OCI-LY3 (cell line): Measurements from ENCODE around the gene EPHA6.

Experiments
- H2AFZ ChIP-seq: fragments of 200-600, 300-600 bp; shearing (Covaris generic); 2 replicates; pipeline ENCODE4 v1.6.0; 2014; ENCODE audit warnings: antibody characterized with exemption, low read depth, low read length
- H3K27ac ChIP-seq: fragments of 200-600, 300-600 bp; sonication (generic); 2 replicates; pipeline ENCODE4 v1.5.1; 2014; ENCODE audit warnings: mild to moderate bottlenecking, low read length, moderate library complexity, mixed read lengths
- H3K27me3 ChIP-seq: fragments of 200-600, 300-600 bp; sonication (generic); 2 replicates; pipeline ENCODE4 v1.6.1; 2014; ENCODE audit warnings: low read depth, low read length, mixed read lengths
- H3K36me3 ChIP-seq: fragments of 200-600, 300-600 bp; sonication (generic); replicated peaks from 2 replicates; pipeline ENCODE3; 2014; ENCODE audit warnings: low read depth, low read length, mixed read lengths
- H3K4me1 ChIP-seq: fragments of 300-600, 200-600 bp; sonication (generic); 2 replicates; pipeline ENCODE4 v1.6.1; 2014; ENCODE audit warnings: low read length, mixed read lengths
- H3K4me2 ChIP-seq: fragments of 200-600, 300-600 bp; sonication (generic); 2 replicates; pipeline ENCODE4 v1.6.1; 2014; ENCODE audit warnings: low read length, mixed read lengths
- H3K4me3 ChIP-seq: fragments of 300-600, 200-600 bp; sonication (generic); 2 replicates; pipeline ENCODE4 v1.5.1; 2014; ENCODE audit warnings: antibody characterized with exemption, mild to moderate bottlenecking, low read length, moderate library complexity
- H3K79me2 ChIP-seq: fragments of 300-600, 200-600 bp; shearing (Covaris generic); 2 replicates; pipeline ENCODE4 v1.6.1; 2014; ENCODE audit warnings: mild to moderate bottlenecking, low read length, mixed read lengths
- H3K9ac ChIP-seq: fragments of 300-600, 200-600 bp; shearing (Covaris generic); 2 replicates; pipeline ENCODE4 v1.6.0; 2014; ENCODE audit warnings: mild to moderate bottlenecking, low read length, moderate library complexity
- H3K9me3 ChIP-seq: fragments of 200-600, 300-600 bp; shearing (Covaris generic); 2 replicates; pipeline ENCODE4 v1.6.1; 2014; ENCODE audit warnings: low read length, mixed read lengths; ENCODE audit not compliant: insufficient read depth
- H4K20me1 ChIP-seq: fragments of 200-600, 300-600 bp; sonication (generic); 2 replicates; pipeline ENCODE4 v1.6.1; 2016; ENCODE audit warnings: low read length, mixed read lengths; ENCODE audit not compliant: insufficient read depth
- EZH2phosphoT487 ChIP-seq: fragments of 200-600 bp; shearing (Covaris generic); IDR thresholded peaks from 2 replicates; pipeline ENCODE4 v1.6.1; 2018; ENCODE audit warnings: antibody characterized with exemption, mixed run types, low read depth
- TF ChIP-seq, protein P1 (sequence below): fragments of 200-600, 300-600 bp; sonication (generic); IDR thresholded peaks from 2 replicates; pipeline ENCODE4 v1.5.1; 2014; ENCODE audit warnings: antibody characterized with exemption, low read length, low read depth

Gene EPHA6

DNA sequence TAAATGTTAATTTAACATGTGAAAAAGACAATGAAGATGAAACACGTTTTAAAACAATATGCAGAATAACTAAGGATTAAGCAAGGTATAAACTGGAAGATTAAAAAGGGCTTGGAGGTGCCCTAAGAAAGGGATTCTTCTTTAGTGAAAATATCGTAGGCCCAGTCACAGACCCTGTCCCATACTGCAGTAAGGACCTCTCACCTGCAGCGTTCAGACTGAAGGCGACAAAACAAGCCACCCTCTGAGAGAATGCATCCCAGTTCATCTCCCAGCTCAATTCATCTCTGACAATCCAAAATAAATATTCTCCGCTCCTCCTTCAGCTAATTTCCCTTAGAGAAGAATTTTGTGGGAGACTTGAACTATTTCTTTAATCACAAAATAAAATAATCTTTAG is 847.9 kb downstream of the EPHA6 start:
- TF ChIP-seq, protein P1, sequence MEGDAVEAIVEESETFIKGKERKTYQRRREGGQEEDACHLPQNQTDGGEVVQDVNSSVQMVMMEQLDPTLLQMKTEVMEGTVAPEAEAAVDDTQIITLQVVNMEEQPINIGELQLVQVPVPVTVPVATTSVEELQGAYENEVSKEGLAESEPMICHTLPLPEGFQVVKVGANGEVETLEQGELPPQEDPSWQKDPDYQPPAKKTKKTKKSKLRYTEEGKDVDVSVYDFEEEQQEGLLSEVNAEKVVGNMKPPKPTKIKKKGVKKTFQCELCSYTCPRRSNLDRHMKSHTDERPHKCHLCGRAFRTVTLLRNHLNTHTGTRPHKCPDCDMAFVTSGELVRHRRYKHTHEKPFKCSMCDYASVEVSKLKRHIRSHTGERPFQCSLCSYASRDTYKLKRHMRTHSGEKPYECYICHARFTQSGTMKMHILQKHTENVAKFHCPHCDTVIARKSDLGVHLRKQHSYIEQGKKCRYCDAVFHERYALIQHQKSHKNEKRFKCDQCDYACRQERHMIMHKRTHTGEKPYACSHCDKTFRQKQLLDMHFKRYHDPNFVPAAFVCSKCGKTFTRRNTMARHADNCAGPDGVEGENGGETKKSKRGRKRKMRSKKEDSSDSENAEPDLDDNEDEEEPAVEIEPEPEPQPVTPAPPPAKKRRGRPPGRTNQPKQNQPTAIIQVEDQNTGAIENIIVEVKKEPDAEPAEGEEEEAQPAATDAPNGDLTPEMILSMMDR, result no peak
- TF ChIP-seq EZH2phosphoT487, result no peak
- no peak overlapping the region for H2AFZ ChIP-seq
- H3K27me3 ChIP-seq, result no peaks in the 10 kb centered on the region
- H3K4me3 ChIP-seq, result no peak overlapping the region
- no peaks in the 10 kb centered on the region for H4K20me1 ChIP-seq
- no peaks in the 10 kb centered on the region for H3K9me3 ChIP-seq
- no peaks in the 10 kb centered on the region for H3K4me1 ChIP-seq
- no peak overlapping the region for H3K9ac ChIP-seq
- H3K4me2 ChIP-seq, result no peak overlapping the region
- H3K36me3 ChIP-seq, result no peaks in the 10 kb centered on the region
- H3K27ac ChIP-seq, result no peak overlapping the region
- no peaks in the 10 kb centered on the region for H3K79me2 ChIP-seq

DNA sequence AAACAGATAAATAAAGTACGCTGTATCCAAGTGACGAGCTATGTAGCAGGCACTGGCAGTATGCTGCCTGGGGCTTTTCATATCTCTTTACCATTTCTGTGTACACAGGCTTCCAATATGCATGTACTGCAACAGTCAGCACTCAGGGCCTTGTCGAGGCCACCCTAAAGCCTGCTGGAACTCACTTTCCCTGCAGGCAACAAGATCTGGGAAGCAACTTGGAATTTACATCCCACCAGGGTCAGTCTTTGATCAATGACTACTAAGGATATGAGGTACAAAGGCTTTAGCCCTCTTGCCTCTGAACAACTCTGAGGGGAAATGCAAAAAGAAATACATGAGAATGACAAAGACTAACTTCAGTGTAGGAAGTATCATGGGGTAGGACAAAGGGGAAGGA is 848.4 kb downstream of the EPHA6 start:
- no peak overlapping the region for H3K9ac ChIP-seq
- H3K4me2 ChIP-seq, result no peak overlapping the region
- no peak overlapping the region for H3K27ac ChIP-seq
- H3K4me1 ChIP-seq, result no peaks in the 10 kb centered on the region
- H3K27me3 ChIP-seq, result no peaks in the 10 kb centered on the region
- no peak overlapping the region for H3K4me3 ChIP-seq
- no peak overlapping the region for H2AFZ ChIP-seq
- no peaks in the 10 kb centered on the region for H4K20me1 ChIP-seq
- H3K79me2 ChIP-seq, result no peaks in the 10 kb centered on the region
- H3K9me3 ChIP-seq, result no peaks in the 10 kb centered on the region
- no peaks in the 10 kb centered on the region for H3K36me3 ChIP-seq
- TF ChIP-seq, protein P1, result no peak
- no peak for TF ChIP-seq EZH2phosphoT487

DNA sequence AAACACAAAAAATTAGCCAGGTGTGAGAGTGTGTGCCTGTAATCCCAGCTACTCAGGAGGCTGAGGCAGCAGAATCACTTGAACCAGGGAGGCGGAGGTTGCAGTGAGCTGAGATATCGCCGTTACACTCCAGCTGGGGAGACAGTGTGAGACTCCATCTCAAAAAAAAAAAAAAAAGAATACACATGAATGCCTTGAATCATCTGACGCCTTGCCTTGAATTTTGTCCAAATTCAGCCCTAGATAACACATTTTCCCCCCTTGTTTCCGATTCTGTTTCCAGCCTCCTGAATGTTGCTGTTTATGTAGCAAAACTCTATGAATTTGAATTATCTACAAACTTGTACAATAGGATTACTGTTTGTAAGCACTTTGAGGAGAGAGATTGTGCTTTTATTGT is 851.5 kb downstream of the EPHA6 start:
- Histone ChIP-seq H3K27me3 (no peaks in the 10 kb centered on the region), H3K79me2 (no peaks in the 10 kb centered on the region), H3K4me2 (no peak overlapping the region), H3K9ac (no peak overlapping the region), H3K36me3 (no peaks in the 10 kb centered on the region), H2AFZ (no peak overlapping the region), H4K20me1 (no peaks in the 10 kb centered on the region), H3K4me3 (no peak overlapping the region), H3K4me1 (no peaks in the 10 kb centered on the region), H3K9me3 (no peaks in the 10 kb centered on the region), H3K27ac (no peak overlapping the region)
- TF ChIP-seq EZH2phosphoT487, result no peak
- TF ChIP-seq, protein P1, result no peak

DNA sequence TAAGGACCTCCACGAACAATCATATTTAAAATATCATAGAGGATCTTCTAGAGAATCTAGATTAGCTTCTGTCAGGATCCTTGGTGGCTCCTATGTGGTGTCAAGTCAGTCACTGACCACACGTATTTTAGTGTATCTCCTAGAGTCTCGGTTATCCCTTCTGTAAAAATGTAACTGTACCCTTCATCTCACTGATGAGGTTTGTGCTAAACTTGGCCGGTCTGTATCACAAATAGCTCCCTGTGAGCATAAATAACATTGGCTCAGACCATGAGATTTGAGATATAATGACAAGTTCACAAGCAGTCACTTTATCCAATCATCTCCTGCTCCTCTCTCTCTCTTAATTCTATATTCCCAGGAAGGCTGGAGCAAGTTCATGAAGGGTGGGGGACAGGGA is 856.6 kb downstream of the EPHA6 start:
- H2AFZ ChIP-seq, result no peak overlapping the region
- H3K4me3 ChIP-seq, result no peak overlapping the region
- TF ChIP-seq, protein P1, result no peak
- TF ChIP-seq EZH2phosphoT487, result no peak
- H3K9me3 ChIP-seq, result no peaks in the 10 kb centered on the region
- H3K4me2 ChIP-seq, result no peak overlapping the region
- no peaks in the 10 kb centered on the region for H3K79me2 ChIP-seq
- H3K27ac ChIP-seq, result no peak overlapping the region
- no peaks in the 10 kb centered on the region for H3K36me3 ChIP-seq
- H3K9ac ChIP-seq, result no peak overlapping the region
- no peaks in the 10 kb centered on the region for H4K20me1 ChIP-seq
- H3K27me3 ChIP-seq, result no peaks in the 10 kb centered on the region
- H3K4me1 ChIP-seq, result no peaks in the 10 kb centered on the region
